Endothelial cell of umbilical vein (primary cell): ENCODE results near the gene USHBP1.
A peak's percentile ranks its signal among the peaks of the same experiment; 100 is the strongest.

ENCODE experiments used
- EZH2 ChIP-seq: IDR thresholded peaks from 2 replicates; pipeline ENCODE4 v1.6.1; 2012; ENCODE audit warnings: borderline replicate concordance, low read depth, mild to moderate bottlenecking, moderate library complexity, low read length, inconsistent platforms; ENCODE audit not compliant: severe bottlenecking
- FOS ChIP-seq: IDR thresholded peaks from 2 replicates; pipeline ENCODE4 v1.6.1; 2011; ENCODE audit warnings: mild to moderate bottlenecking, low read length, moderate library complexity, borderline replicate concordance; ENCODE audit not compliant: insufficient read depth
- MYC ChIP-seq: IDR thresholded peaks from one replicate; pipeline ENCODE4 v1.6.1; 2011; ENCODE audit warnings: mild to moderate bottlenecking, low read depth, low read length
- POLR2A ChIP-seq: IDR thresholded peaks from 2 replicates; pipeline ENCODE4 v1.6.1; 2012; ENCODE audit warnings: low read depth, mild to moderate bottlenecking, control low read depth, low read length
- POLR2AphosphoS5 ChIP-seq: IDR thresholded peaks from 2 replicates; pipeline ENCODE4 v1.6.1; 2012; ENCODE audit warnings: low read depth, mild to moderate bottlenecking, control low read depth, low read length, moderate library complexity; ENCODE audit not compliant: insufficient read depth
- TF ChIP-seq, protein P1 (sequence below), 2 donors: IDR thresholded peaks; 1 replicate in 1 of 2; 2 replicates in 1 of 2; pipeline ENCODE4 v1.5.1; 2011; ENCODE audit warnings: low read length in 2 of 2, mild to moderate bottlenecking in 2 of 2, moderate library complexity in 2 of 2, control low read depth in 1 of 2, inconsistent platforms in 1 of 2, low read depth in 1 of 2; ENCODE audit not compliant: insufficient read depth in 1 of 2; ENCODE audit errors: extremely low read depth in 1 of 2
- TF ChIP-seq, protein P2 (sequence below): IDR thresholded peaks from 2 replicates; pipeline ENCODE4 v1.6.1; 2011; ENCODE audit not compliant: insufficient read depth, insufficient read length

DNA sequence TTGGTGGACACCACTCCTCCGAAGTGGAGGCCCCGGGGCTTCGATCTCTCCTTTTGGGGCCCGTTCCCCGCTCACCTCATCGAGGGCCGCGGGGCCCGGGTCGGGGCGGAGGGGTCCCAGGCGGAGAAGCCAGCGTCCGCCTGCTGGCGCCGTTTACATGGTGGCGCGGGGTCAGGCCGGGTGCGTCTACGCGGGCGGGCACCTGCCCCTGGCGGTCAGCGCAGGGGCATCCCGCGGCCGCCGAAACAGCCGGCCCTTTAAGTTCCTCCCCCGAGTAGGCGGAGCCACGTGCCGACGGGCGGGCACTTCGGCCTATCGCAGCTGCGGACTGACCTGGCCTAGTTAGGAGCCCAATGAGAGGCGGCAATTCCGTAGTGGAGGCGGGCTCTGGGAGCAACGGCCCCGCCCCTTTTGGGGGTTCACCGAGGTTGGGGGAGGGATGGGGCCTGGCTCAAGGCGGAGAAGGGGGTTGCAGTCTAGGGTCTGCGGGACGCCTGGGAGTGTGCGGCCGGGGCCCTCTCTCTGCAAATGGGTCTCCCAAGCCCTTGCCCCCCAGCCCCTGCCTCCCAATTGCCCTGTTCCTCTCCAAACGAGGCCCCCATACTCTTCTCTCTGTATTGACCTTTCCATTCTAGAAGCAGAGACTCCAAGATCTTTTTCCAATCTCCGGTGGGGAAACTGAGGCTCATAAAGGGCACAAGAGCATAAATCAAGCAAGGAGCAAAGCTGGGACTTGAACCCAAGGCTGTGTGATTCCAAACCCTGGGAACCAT, 38.8 kb upstream of the USHBP1 start, which contains the start of gene ABHD8:
- TF ChIP-seq, protein P1, sequence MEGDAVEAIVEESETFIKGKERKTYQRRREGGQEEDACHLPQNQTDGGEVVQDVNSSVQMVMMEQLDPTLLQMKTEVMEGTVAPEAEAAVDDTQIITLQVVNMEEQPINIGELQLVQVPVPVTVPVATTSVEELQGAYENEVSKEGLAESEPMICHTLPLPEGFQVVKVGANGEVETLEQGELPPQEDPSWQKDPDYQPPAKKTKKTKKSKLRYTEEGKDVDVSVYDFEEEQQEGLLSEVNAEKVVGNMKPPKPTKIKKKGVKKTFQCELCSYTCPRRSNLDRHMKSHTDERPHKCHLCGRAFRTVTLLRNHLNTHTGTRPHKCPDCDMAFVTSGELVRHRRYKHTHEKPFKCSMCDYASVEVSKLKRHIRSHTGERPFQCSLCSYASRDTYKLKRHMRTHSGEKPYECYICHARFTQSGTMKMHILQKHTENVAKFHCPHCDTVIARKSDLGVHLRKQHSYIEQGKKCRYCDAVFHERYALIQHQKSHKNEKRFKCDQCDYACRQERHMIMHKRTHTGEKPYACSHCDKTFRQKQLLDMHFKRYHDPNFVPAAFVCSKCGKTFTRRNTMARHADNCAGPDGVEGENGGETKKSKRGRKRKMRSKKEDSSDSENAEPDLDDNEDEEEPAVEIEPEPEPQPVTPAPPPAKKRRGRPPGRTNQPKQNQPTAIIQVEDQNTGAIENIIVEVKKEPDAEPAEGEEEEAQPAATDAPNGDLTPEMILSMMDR (IDR thresholded peaks at IDR 0.05; ENCODE audit: extremely low read depth in 1 of 2, insufficient read depth in 1 of 2, low read depth in 1 of 2, low read length in 2 of 2): peak; percentile 58 to 72
- TF ChIP-seq EZH2 (no peak), FOS (no peak), MYC (no peak), POLR2A (no peak), POLR2AphosphoS5 (peak; percentile 59)
- TF ChIP-seq, protein P2, sequence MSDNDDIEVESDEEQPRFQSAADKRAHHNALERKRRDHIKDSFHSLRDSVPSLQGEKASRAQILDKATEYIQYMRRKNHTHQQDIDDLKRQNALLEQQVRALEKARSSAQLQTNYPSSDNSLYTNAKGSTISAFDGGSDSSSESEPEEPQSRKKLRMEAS: peak; percentile 73
